ENCODE results near the gene TMED1.

DNA sequence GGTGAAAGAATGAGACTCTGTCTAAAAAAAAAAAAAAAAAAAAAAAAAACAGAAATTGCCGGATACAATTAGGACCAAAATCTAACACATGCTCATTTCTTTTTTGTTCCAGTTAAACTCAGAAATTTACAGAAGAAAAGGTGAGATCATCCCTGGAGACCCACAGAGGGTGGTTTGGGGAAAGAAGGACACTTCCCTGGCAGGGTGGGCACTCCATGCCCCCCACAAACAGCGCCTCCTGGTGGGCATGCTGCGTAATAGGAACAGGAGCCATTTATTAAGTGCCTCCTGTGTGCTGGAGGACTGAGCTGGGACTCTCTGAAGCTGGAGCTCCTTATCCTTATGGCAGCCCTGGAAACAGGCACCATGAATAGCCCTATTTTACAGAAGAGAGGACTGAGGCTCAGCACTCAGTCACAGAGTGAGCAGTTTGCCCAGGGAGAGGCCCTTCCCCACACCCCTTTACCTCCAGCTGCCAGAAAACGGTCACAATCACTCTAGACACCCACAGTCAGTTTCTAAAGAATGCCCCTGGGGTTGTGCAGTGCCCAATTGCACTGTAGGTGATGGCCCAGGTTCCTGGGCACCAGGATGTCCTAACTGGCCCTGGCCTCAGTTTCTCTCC, 22.3 kb upstream of the TMED1 start:
- TF ChIP-seq CTCF (IDR thresholded peaks at IDR 0.05; ENCODE audit: extremely low read depth in 1 of 2, insufficient read depth in 1 of 2, low read depth in 1 of 2, low read length in 2 of 2) = peak; percentile 90 to 91
- no peak for TF ChIP-seq FOS (IDR thresholded peaks at IDR 0.05; ENCODE audit: borderline replicate concordance, insufficient read depth, low read length)

All from endothelial cell of umbilical vein (primary cell).